ENCODE measurements around the gene PAQR9.

The PAQR9 gene

GRCh38 chr3:142930463-142930862 lies 33.0 kb downstream of the PAQR9 start:
- Mint-ChIP-seq H3K27me3 (ENCODE audit: low read depth, poor library complexity) (peaks cover 5% of the 10 kb centered on the region), H3K4me1 (peaks cover 6% of the 10 kb centered on the region), H3K4me3 (no peak overlapping the region), H3K27ac (no peak overlapping the region), H3K36me3 (ENCODE audit: low read depth) (no peaks in the 10 kb centered on the region), H3K9me3 (peaks cover 2% of the 10 kb centered on the region)
- no peak for DNase-seq
- TF ChIP-seq CTCF (IDR thresholded peaks at IDR 0.05) = no peak

GRCh38 chr3:142929890-142930289 lies 33.6 kb downstream of the PAQR9 start:
- H3K27ac Mint-ChIP-seq = no peak overlapping the region
- no peaks in the 10 kb centered on the region for H3K36me3 Mint-ChIP-seq (ENCODE audit: low read depth)
- no peak overlapping the region for H3K4me3 Mint-ChIP-seq
- H3K4me1 Mint-ChIP-seq = peaks cover 6% of the 10 kb centered on the region
- H3K27me3 Mint-ChIP-seq (ENCODE audit: low read depth, poor library complexity) = peaks cover 7% of the 10 kb centered on the region
- no peak for DNase-seq
- peaks cover 7% of the 10 kb centered on the region for H3K9me3 Mint-ChIP-seq
- no peak for TF ChIP-seq CTCF (IDR thresholded peaks at IDR 0.05)

- TF ChIP-seq CTCF (IDR thresholded peaks at IDR 0.05) = peak; percentile 6
- Mint-ChIP-seq H3K27me3 (ENCODE audit: low read depth, poor library complexity) (peaks cover 7% of the 10 kb centered on the region), H3K4me1 (peaks cover 6% of the 10 kb centered on the region), H3K36me3 (ENCODE audit: low read depth) (no peaks in the 10 kb centered on the region), H3K27ac (no peak overlapping the region), H3K4me3 (no peak overlapping the region), H3K9me3 (peaks cover 14% of the 10 kb centered on the region)
- no peak for DNase-seq
Measured at GRCh38 chr3:142929109-142929508, 34.4 kb downstream of the PAQR9 start.

GRCh38 chr3:142926368-142926944 lies 37.0 kb downstream of the PAQR9 start:
- no peak for TF ChIP-seq CTCF (IDR thresholded peaks at IDR 0.05)
- no peak for DNase-seq
- H3K9me3 Mint-ChIP-seq = peaks cover 25% of the 10 kb centered on the region
- peaks cover 7% of the 10 kb centered on the region for H3K27me3 Mint-ChIP-seq (ENCODE audit: low read depth, poor library complexity)
- H3K4me1 Mint-ChIP-seq = no peaks in the 10 kb centered on the region
- no peaks in the 10 kb centered on the region for H3K36me3 Mint-ChIP-seq (ENCODE audit: low read depth)
- H3K4me3 Mint-ChIP-seq = no peak overlapping the region
- H3K27ac Mint-ChIP-seq = no peak overlapping the region

- peaks cover 8% of the 10 kb centered on the region for H3K27me3 Mint-ChIP-seq (ENCODE audit: low read depth, poor library complexity)
- H3K4me3 Mint-ChIP-seq = no peak overlapping the region
- no peak overlapping the region for H3K27ac Mint-ChIP-seq
- DNase-seq = no peak
- H3K36me3 Mint-ChIP-seq (ENCODE audit: low read depth) = no peaks in the 10 kb centered on the region
- H3K4me1 Mint-ChIP-seq = no peaks in the 10 kb centered on the region
- no peak for TF ChIP-seq CTCF (IDR thresholded peaks at IDR 0.05)
- H3K9me3 Mint-ChIP-seq = peaks cover 25% of the 10 kb centered on the region
Measured at GRCh38 chr3:142925140-142925539, 38.3 kb downstream of the PAQR9 start.

GRCh38 chr3:142923694-142924093 lies 39.8 kb downstream of the PAQR9 start:
- no peak overlapping the region for H3K27ac Mint-ChIP-seq
- H3K4me1 Mint-ChIP-seq = no peaks in the 10 kb centered on the region
- H3K4me3 Mint-ChIP-seq = no peak overlapping the region
- no peak for TF ChIP-seq CTCF (IDR thresholded peaks at IDR 0.05)
- no peak for DNase-seq
- H3K36me3 Mint-ChIP-seq (ENCODE audit: low read depth) = no peaks in the 10 kb centered on the region
- peaks cover 13% of the 10 kb centered on the region for H3K27me3 Mint-ChIP-seq (ENCODE audit: low read depth, poor library complexity)
- H3K9me3 Mint-ChIP-seq = peaks cover 34% of the 10 kb centered on the region

All from nephron progenitor cell (in vitro differentiated cells).